ENCODE measurements around the gene COMMD7. TPM values are rescaled to one million over a fixed set of nuclear protein-coding genes. Genes with fewer than 3 reads are reported as not detected.
A peak's percentile ranks its signal among the peaks of the same experiment; 100 is the strongest.
"Not testable (repeated sequence)": the region's sequence is repeated elsewhere in the genome, so short reads cannot be mapped to it uniquely, and the experiment has no call there.

The COMMD7 gene
- total RNA-seq, 1 donor from 2014 or later, result 23.2 TPM

DNA sequence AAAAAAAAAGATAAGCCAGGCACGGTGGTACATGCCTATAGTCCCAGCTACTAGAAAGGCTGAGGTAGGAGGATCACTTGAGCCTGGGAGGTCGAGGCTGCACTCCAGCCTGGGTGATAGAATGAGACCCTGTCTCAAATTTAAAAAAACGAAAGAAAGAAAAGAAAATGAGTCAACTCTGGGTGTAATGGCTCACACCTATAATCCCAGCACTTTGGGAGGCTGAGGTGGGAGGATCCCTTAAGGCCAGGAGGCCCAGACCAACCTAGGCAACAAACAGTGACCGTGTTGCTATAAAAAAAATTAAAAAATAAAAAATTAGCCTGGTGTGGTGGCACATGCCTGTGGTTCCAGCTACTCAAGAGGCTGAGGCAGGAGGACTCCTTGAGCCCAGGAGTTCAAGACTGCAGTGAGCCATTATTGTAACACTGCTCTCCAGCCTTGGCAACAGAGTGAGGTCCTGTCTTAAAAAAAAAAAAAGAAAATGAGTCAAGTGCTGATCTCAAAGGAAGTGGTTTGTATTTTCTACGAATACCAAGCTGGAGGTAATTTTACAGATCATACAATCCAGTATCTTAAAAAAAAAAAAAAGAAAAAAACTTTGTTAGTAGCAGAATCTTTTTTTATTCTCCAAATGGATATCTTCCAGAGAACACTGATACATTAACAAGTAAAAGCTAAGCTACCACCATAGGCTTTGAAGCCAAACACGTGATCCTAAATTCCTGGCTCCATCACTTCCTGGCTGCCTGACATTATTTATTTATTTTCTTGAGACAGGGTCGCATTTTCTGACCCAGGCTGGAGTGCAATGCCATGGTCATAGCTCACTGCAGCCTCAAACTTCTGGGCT is 5.7 kb downstream of the COMMD7 start:
- FAIRE-seq, result no peak
- no peak for DNase-seq (ENCODE audit: low spot score in 2 of 2)

DNA sequence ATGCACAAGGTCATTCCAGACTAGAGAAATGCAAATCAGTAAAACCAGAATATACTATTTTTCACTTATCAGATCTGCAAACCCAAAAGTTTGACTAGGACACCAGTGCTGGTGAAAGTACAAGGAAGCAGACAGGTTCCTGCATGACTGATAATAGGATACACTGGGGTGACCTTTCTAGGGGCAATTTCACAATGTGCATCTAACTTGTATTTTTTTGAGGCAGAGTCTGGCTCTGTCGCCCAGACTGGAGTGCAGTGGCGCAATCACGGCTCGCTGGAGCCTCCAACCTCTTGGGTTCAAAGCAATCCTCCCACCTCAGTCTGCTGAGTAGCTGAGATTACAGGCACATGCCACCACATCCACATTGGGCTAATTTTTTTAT is 11.4 kb downstream of the COMMD7 start:
- DNase-seq (ENCODE audit: low spot score in 2 of 2), result no peak
- no peak for FAIRE-seq

DNA sequence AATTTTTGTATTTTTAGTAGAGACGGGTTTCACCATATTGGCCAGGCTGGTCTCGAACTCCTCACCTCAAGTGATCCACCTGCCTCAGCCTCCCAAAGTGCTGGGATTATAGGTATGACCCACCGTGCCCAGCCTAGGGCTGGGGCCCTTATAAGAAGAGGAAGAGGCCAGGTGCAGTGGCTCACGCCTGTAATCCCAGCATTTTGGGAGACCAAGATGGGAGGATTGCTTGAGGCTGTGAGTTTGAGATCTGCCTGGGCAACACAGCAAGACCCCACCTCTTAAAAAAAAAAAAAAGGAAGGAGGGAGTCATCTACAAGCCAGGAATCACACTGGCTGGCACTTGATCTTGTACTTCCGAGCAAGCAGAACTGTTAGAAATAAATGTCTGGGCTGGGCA is 13.9 kb downstream of the COMMD7 start:
- FAIRE-seq; DNase-seq (ENCODE audit: low spot score in 2 of 2): not testable (repeated sequence)

DNA sequence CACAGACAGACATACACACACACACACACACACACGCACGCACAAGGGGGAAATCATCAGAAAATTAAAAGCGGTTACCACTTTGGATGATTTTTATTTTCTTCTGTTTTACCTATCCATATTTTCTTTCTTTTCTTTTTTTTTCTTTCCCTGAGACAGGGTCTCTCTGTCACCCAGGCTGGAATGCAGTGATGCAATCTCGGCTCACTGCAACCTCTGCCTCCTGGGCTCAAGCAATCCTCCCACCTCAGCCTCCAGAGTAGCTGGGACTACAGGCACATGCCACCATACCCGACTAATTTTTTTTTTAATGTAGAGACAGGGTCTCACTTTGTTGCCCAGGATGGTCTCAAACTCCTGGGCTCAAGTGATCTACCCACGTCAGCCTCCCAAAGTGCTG is 14.8 kb downstream of the COMMD7 start:
- DNase-seq (ENCODE audit: low spot score in 2 of 2); FAIRE-seq: not testable (repeated sequence)

DNA sequence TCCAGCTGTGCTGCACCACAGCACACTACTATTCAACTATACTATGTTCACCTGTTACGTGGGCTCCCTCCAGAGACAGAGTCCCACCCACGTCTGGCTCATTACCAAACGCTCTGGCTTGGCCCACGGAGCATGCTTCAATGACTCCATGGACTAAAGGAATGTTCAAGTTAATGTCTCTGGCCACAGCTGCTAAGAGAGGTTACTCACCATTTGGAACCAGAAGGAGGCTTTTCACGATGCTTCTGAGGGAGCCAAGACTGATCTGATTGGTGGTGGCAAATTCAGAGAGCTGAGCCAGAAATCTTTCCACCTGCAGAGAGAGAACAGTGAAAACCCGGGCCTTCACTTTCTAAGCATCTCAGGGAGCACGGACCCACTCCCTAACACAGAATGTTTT is 15.6 kb downstream of the COMMD7 start:
- FAIRE-seq (no peak), DNase-seq (ENCODE audit: low spot score in 2 of 2) (peak in 1 of 2 donors; percentile 39)

DNA sequence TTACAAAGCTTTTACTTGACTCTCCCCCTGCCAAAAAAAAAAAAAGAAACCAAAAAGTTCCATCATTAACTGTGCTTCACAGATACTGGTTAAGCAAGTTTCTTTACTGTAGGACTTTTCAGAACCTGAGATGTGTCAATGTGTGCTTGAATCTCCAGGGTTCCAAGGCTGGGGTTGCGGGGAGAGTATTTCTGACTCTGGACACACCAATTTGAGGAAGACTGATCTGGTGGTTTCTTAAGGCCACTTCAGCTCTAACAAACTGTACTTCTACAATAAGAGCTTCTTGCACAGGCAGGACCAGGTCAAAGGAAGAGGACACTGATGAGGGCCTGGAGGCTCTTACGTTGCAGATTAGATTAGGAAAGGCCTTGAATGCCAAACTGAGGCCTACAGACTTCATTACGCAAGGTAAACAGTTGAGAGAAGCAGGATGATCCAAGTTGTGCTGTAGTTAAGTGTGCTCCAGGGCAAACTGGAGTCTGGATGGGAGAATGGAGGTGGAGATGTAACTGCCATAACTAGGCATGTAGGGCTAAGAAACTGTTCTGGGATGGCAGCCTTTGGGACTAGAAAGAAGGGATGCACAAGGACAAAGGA is 24.4 kb downstream of the COMMD7 start:
- no peak for FAIRE-seq

DNA sequence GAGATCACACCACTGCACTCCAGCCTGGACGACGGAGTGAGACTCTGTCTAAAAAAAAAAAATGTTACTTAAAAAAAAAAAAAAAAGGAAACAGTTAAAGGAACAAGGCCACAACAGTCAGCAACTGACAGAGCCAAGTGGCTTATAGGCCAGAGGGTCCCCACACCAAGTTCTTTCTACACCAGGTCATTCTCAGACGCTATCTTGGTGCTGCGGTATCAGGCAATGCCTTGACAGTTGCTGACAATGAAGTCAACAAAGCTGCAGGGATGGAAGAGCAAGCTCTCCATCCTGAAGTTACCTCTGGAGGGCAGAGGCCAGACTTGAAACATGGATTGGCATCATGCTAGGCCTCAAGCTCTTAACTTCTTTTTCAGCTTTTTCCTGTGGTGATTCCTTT is 31.9 kb downstream of the COMMD7 start:
- no peak for DNase-seq (ENCODE audit: low spot score in 2 of 2)
- FAIRE-seq, result no peak

More for the DNA sequence above, 24.4 kb downstream of the COMMD7 start:
- DNase-seq (ENCODE audit: low spot score in 2 of 2), result no peak

DNA sequence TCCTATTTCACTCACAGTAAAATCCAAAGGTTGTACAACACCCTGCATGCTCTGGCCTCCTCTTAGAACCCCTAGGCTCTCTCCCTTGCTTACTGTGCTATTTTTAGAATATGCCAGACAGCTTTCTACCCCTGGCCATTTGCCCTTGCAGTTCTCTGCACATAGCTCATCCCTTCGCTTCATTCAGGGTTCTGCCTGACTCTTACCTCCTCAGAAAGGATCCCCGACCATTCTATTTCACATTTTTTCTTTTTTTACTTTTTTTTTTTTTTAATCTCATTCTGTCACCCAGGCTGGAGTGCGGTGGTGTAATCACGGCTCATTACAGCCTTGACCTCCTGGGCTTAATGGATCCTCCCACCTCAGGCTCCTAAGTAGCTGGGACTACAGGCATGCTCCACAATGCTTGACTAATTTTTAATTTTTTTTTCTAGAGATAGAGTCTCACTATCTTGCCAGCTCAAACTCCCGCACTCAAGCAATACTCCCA is 33.6 kb downstream of the COMMD7 start:
- DNase-seq (ENCODE audit: low spot score in 2 of 2) (no peak), FAIRE-seq (no peak)

DNA sequence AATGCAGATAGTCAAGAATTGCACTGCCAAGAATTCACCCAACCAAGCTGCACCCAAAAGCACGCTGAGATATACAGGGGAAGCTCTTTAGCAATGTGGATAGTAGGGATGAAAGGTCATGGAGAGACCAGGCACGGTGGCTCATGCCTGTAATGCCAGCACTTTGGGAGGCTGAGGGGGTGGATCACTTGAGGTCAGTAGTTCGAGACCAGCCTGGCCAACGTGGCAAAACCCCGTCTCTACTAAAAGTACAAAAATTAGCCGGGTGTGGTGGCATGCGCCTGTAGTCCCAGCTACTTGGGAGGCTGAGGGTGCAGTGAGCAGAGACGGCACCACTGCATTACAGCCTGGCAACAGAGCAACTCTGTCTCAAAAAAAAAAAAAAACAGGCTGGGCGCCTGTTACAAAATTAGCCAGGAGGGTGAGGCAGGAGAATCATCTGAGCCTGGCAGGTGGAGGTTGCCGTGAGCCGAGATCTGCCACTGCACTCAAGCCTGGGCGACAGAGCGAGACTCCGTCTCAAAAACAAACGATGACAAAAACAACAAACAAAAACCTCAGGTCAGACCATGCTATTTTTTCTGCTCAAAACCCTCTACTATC is 34.1 kb downstream of the COMMD7 start:
- not testable (repeated sequence) for DNase-seq (ENCODE audit: low spot score in 2 of 2); FAIRE-seq

DNA sequence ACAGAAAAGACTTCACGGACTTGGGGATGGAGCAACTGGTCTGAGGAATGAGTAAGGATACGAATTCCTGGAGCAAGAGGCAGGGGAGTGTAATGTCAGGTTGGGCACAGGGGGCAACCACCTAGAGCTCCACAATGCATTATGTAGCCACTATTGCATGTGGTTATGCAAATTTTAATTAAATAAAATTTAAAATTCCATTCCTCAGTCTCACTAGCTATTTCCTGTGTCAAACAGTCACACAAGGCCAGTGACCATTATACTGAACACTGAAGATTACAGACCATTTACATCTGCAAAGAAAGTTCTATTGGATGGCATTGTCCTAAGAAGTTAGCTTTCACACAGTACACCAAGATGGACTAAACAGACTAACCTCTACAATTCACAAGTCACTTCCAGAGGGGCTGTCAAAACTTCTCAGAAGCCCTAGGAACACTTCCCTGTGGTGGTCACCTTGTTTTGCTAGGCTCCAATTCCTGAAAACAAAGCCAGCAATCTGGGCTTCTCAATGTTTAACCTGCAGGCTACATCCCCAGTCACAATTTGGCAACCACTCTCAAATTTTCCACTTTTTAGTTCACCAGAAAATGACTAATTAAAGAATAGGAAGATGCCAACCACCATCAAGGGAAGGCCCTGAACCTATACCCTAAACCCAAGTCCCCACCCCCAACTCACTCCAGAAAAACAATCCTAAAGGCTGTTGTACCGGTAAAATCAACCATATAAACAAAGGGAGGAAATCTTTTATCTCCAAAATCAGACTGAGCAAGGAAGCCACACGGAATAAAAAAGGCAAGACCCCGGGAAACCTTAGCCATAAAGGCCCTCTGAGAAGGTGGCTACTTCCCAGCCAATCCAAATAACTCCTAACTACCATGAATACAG is 35.3 kb downstream of the COMMD7 start:
- DNase-seq (ENCODE audit: low spot score in 2 of 2) (no peak), FAIRE-seq (no peak)

DNA sequence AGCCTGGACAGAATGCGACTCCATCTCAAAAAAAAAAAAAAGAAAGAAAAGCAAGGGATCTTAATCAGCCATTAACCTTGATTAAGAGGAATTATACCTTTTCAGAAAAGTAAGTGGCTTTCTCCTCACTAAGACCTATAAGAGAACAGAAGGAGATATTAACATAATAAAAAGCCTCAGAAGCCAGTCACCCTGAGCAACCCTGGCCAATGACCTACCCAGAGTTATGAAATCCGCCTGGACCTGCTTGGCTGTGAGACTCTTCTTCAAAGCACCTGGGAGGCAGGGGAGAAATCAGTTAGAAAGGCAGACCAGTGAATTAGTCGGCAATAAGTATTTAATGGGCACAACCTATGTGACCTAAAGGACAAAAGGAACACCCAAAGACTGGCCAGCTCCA is 36.8 kb downstream of the COMMD7 start:
- DNase-seq (ENCODE audit: low spot score in 2 of 2) (no peak), FAIRE-seq (no peak)

DNA sequence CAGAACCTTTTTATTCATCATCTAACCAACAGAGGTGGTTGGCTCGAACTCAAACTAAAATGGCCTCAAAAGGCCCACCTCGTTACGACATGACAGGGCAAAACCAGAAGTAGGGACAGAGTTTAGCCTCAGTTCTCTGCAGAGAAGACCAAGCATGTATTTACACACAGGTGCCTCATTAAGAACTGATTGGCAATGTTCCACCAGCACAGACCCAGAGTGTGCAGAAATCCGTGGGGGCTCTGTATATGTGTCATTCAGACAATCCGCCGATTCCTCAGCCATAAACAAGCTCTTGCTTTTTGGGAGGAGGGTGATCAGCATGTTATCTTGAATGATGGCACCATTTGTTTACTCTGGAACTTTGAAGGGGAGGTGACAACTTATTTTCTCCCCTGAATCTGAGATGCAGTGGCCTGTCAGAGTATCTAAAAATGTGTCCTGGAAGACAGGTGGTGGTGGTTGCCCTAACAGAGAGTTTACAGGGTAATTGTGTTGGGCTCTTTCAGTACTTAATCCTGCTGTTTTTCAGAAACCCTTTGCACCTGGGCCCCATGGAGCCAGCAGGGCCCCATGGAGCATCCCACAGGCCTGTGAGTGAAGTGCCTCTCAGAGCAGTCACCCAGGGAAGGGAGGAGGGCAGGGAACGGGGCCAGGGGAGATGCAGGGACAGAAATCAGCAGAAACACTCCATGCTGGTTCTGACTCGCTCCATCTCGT is 40.4 kb downstream of the COMMD7 start:
- DNase-seq (ENCODE audit: low spot score in 2 of 2) (no peak), FAIRE-seq (no peak)

DNA sequence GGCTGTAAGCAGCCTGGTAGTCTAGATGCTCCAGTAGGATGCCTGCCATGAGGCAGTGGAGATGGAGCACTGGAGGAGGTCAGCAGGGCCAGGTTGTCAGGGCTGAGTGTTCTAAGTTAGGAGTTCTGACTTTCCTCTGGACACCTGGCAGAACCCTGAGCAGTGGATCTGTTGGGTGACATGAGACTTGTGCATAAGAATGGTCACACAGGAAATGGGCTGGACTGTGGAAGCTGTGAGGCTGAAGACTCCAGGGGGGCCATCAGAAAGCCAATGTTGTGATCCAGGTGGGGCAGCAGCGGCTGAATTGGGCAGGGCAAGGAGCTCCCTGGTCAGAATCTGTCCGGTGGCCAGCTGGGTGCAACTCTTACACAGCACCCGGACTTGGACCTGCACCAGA is 45.7 kb downstream of the COMMD7 start:
- FAIRE-seq, result no peak
- no peak for DNase-seq (ENCODE audit: low spot score in 2 of 2)

DNA sequence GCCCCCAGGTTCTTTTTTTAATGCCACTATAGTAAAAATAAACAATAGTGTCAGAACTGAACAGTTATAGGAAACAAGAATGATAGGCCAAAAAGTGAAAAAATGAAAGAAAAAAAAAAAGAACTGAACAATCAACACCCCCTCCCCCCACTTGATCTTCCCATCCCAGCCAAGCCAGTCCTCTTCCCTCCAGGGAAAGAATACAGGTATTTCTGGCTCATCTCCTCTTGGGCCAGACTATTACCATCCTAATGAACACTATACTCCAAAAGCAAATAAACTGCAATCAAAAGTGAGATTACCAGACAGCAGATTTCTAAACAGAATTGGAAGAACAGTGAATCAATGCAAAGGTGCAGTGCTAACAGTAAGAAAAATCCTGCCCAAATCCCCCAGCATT is 48.2 kb downstream of the COMMD7 start:
- DNase-seq (ENCODE audit: low spot score in 2 of 2) (no peak), FAIRE-seq (no peak)

DNA sequence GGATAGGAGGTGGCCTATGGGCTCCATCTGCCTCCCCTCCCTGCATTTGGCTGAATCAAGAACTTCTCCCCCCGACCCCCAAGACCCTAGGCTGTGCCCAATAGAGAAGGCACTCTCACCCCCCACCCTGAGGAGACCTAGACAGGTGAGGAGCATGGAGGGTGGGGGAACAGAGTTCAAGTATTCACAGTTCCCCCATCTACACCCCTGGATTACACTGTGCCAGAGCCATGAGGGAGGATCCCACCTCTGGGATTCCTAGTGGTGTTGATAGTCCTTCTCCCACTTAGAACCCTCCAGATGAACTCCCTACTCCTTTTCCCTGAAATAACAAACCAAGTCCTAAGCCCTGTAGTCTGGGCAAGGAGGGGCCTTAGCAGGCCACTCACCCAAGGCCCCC is 54.3 kb downstream of the COMMD7 start:
- DNase-seq (ENCODE audit: low spot score in 2 of 2); FAIRE-seq: not testable (repeated sequence)

DNA sequence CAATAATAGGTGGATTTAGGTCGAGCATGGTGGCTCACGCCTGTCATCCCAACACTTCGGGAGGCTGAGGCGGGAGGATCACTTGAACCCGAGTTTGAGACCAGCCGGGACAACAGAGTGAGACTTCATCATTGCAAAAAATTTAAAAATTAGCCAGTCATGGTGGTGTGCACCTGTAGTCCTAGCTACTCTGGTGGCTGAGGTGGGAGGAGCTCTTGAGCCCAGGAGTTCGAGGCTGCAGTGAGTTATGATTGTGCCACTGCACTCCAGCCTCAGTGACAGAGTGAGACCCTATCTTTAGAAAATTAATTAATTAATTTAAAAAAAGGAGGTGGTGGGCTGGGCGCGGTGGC is 56.1 kb downstream of the COMMD7 start:
- FAIRE-seq, result no peak
- DNase-seq (ENCODE audit: low spot score in 2 of 2), result no peak

DNA sequence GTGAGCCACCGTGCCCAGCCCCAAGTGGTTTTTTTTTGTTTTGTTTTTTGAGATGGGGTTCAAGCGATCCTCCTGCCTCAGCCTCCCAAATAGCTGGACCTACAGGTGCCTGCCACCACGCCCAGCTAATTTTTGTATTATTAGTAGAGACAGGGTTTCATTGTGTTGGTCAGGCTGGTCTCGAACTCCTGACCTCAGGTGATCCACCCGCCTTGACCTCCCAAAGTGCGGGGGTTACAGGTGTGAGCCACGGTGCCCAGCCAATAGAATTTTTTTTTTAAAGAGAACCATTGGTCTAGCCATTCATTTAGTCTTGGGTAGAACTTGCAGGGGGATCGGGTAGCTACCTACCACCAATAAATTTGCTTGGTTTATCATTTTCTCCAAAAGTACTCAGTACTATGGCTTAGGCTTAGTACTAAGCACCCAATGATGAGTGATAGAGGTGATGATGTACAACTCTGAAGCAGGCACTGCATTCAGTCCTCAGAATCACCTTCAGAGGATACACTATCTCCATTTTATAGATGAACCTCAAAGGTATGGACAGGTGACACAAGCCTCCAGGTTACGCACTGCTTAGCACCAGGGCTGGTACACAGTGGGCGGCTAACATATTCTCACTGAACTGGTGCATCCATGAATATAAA is 56.6 kb downstream of the COMMD7 start:
- no peak for DNase-seq (ENCODE audit: low spot score in 2 of 2)
- FAIRE-seq, result no peak

DNA sequence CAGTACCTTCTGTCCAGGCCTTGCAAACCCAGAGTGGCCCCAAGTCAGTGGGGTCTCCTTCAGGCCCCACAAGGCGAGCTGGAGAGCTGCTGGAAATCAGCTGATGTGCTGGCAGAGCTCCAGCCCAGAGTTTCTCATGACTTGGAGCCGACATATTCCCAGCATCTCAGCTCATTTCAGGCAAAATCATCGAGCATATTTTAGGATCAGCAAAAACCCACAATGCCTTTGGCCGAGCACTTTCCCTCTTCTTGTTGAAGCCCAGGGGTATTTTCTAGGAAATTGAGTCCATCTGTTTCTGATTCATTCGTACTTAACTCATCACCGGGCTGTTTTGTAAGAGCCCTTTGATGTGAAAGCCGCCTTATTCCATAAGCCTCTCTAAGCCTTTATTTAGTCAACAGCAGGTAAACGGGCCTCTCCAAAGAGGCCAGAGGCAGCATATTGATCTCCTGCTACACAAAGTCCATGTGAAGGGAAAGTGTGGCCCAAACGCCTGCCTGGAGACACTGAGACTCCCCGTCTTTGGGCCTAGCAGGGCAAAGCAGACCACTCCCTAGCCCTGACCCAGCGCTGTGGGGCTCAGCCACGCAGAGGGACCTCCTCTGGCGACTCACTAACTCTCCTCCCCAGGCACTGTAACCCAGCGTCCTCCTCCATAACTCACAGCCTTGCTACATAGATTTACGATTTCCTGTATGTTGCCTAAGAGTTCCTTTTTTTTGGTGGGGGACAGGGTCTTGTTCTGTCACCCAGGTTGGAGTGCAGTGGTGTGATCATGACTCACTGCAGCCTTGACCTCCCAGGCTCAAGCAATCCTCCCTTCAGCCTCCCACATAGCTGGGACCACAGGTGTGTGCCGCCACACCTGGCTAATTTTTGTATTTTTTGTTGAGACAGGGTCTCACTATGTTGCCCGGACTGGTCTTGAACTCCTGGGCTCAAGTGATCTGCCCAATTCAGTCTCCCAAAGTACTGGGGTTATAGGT is 57.4 kb downstream of the COMMD7 start:
- FAIRE-seq, result no peak
- no peak for DNase-seq (ENCODE audit: low spot score in 2 of 2)

Data from frontal cortex (tissue), 4 donors.